K562 (cell line): ENCODE results near the gene GLIS1. TPM values are rescaled to one million over a fixed set of nuclear protein-coding genes. Genes with fewer than 3 reads are reported as not detected.

Experiments
- ATF3 ChIP-seq, 2 experiments: fragments of 450-650 bp in 1 of 2; sonication (generic) in 1 of 2; formaldehyde crosslinking in 1 of 2; IDR thresholded peaks in 1 of 2; conservative IDR thresholded peaks in 1 of 2; 2 replicates each; pipeline versions ENCODE4 v1.6.1 to v1.8.1; 2016 to 2023; ENCODE audit warnings: mild to moderate bottlenecking in 2 of 2, moderate library complexity in 2 of 2, inconsistent platforms in 1 of 2, missing genetic modification reagents in 1 of 2
- BRD9 ChIP-seq: fragments of 450-650 bp; IDR thresholded peaks from 2 replicates; pipeline ENCODE4 v1.6.1; 2018; ENCODE audit warnings: low read depth; ENCODE audit not compliant: partially characterized antibody
- DEAF1 ChIP-seq: fragments of 450-650 bp; formaldehyde crosslinking; IDR thresholded peaks from 2 replicates; pipeline ENCODE4 v1.4.0; 2020; ENCODE audit warnings: mild to moderate bottlenecking, moderate library complexity
- E2F8 ChIP-seq: fragments of 450-650 bp; IDR thresholded peaks from 2 replicates; pipeline ENCODE4 v1.7.1; 2018; ENCODE audit warnings: mild to moderate bottlenecking, low read depth; ENCODE audit not compliant: partially characterized antibody
- ELF4 ChIP-seq: fragments of 450-650 bp; formaldehyde crosslinking; IDR thresholded peaks from 2 replicates; pipeline ENCODE4 v1.4.0; 2022; ENCODE audit warnings: missing genetic modification characterization
- JUND ChIP-seq, 2 experiments: IDR thresholded peaks; 2 replicates in 1 of 2; 3 replicates in 1 of 2; pipeline ENCODE4 v1.6.1; 2011; ENCODE audit warnings: borderline replicate concordance in 2 of 2, low read depth in 2 of 2, low read length in 2 of 2, improper control_type of control experiment in 1 of 2, missing biosample characterization in 1 of 2, missing genetic modification characterization in 1 of 2, missing genetic modification reagents in 1 of 2
- NKRF ChIP-seq: fragments of 450-650 bp; IDR thresholded peaks from 2 replicates; pipeline ENCODE4 v1.6.1; 2016; ENCODE audit warnings: borderline replicate concordance
- NR2F6 ChIP-seq: fragments of 450-650 bp; formaldehyde crosslinking; IDR thresholded peaks from 2 replicates; pipeline ENCODE4 v1.4.0; 2020; ENCODE audit warnings: mild to moderate bottlenecking
- PHF8 ChIP-seq: fragments of 200-600 bp; sonication (generic); IDR thresholded peaks from 2 replicates; pipeline ENCODE4 v1.6.1; 2012; ENCODE audit warnings: mixed run types, mild to moderate bottlenecking, inconsistent platforms, low read length, moderate library complexity, borderline replicate concordance
- RBM14 ChIP-seq: fragments of 200-400 bp; formaldehyde crosslinking; IDR thresholded peaks from 2 replicates; pipeline ENCODE4 v1.6.1; 2018; ENCODE audit warnings: low read depth, mild to moderate bottlenecking, low read length, moderate library complexity, borderline replicate concordance; ENCODE audit not compliant: insufficient read depth
- RCOR1 ChIP-seq, 2 experiments: IDR thresholded peaks; 2 replicates each; pipeline ENCODE4 v1.6.1; 2012; ENCODE audit warnings: low read depth in 2 of 2, low read length in 2 of 2, borderline replicate concordance in 1 of 2, improper control_type of control experiment in 1 of 2
- RNF2 ChIP-seq: sonication (generic); IDR thresholded peaks from 2 replicates; pipeline ENCODE4 v1.6.1; 2016
- SMARCA5 ChIP-seq: fragments of 450-650 bp; IDR thresholded peaks from 2 replicates; pipeline ENCODE4 v1.6.1; 2016
- SREBF2 ChIP-seq: sonication (generic); formaldehyde crosslinking; IDR thresholded peaks from 2 replicates; pipeline ENCODE4 v1.4.0; 2020; ENCODE audit warnings: mild to moderate bottlenecking, missing genetic modification reagents
- TSHZ1 ChIP-seq: fragments of 250-450 bp; sonication (Bioruptor Pico); IDR thresholded peaks from 2 replicates; pipeline ENCODE4 v1.4.0; 2020; ENCODE audit warnings: mild to moderate bottlenecking, moderate library complexity
- ZFP36 ChIP-seq: fragments of 150-350 bp; IDR thresholded peaks from 2 replicates; pipeline ENCODE4 v1.6.1; 2018; ENCODE audit warnings: low read length, low read depth; ENCODE audit not compliant: partially characterized antibody
- ZKSCAN1 ChIP-seq: fragments of 150-350 bp; IDR thresholded peaks from 2 replicates; pipeline ENCODE4 v1.6.1; 2016; ENCODE audit warnings: low read depth, low read length
- polyA plus RNA-seq, 8 experiments: library from polyadenylated mRNA; depleted of rRNA in 4 of 8; stranded (reverse) in 5 of 8; unstranded in 3 of 8; fragments of >200 nt; fragmentation: Nextera tagmentation in 2 of 8; fragmentation: Illumina TruSeq in 1 of 8; extraction: Ambion mirVana in 2 of 8; extraction: Trizol in 1 of 8; gene quantifications; 2 replicates each; pipeline versions ENCODE4 v1.2.1 to v1.2.3, GENCODE V29; 2011 to 2014; ENCODE audit warnings: inconsistent platforms in 1 of 8, missing spikeins in 1 of 8
- total RNA-seq, 7 experiments: library from RNA; depleted of rRNA in 6 of 7; stranded (reverse); fragments of >200 nt in 6 of 7; fragmentation: Illumina TruSeq in 2 of 7; extraction: Trizol in 2 of 7; gene quantifications; 2 replicates each; pipeline versions ENCODE4 v1.2.1 to v1.2.3, GENCODE V29; 2011 to 2021; ENCODE audit warnings: low replicate concordance in 1 of 7

The GLIS1 gene
- total and polyA plus RNA-seq, 9 of the 15 experiments (the other 6 are each of a cell fraction or from before 2014, with no cell fraction given) = not detected

- TF ChIP-seq ATF3 (IDR thresholded peaks at IDR 0.05) (no peak), ATF3 (CRISPR knock-in tag; conservative IDR thresholded peaks at IDR 0.05) (no peak), E2F8 (no peak), NKRF (no peak), SMARCA5 (peak; percentile 64; the same call in 1 of the 2 replicates), NR2F6 (CRISPR knock-in tag) (no peak), SREBF2 (CRISPR knock-in tag) (no peak), RCOR1 (IDR thresholded peaks at IDR 0.05; ENCODE audit: borderline replicate concordance in 1 of 2, low read depth in 2 of 2, low read length in 2 of 2) (0 out of 4 replicates have a peak, but pooled peaks of 1 of the 2 experiments have one; percentile 15), TSHZ1 (CRISPR knock-in tag) (no peak), DEAF1 (CRISPR knock-in tag) (no peak), PHF8 (no peak), JUND (IDR thresholded peaks at IDR 0.05; ENCODE audit: borderline replicate concordance, low read depth, low read length) (no peak), JUND (tag; IDR thresholded peaks at IDR 0.05; ENCODE audit: borderline replicate concordance, low read depth, low read length) (no peak), ZFP36 (peak; percentile 67), BRD9 (no peak), ELF4 (CRISPR knock-in tag) (no peak), ZKSCAN1 (no peak), RNF2 (no peak), RBM14 (no peak)
These were observed 52.0 kb downstream of the GLIS1 start (continued) for GRCh38 chr1:53686965-53687267.
